HS-27A (cell line): ENCODE data around the gene TMED6.
"Not testable (repeated sequence)": the region's sequence is repeated elsewhere in the genome, so short reads cannot be mapped to it uniquely, and the experiment has no call there.

Source experiments
- DNase-seq: peaks from one replicate; pipeline ENCODE4 v3.0.0-alpha.2; 2012; ENCODE audit warnings: low read depth, missing footprints

Gene TMED6

GRCh38 chr16:69360070-69360469 is 8.5 kb upstream of the TMED6 start:
- not testable (repeated sequence) for DNase-seq

DNA sequence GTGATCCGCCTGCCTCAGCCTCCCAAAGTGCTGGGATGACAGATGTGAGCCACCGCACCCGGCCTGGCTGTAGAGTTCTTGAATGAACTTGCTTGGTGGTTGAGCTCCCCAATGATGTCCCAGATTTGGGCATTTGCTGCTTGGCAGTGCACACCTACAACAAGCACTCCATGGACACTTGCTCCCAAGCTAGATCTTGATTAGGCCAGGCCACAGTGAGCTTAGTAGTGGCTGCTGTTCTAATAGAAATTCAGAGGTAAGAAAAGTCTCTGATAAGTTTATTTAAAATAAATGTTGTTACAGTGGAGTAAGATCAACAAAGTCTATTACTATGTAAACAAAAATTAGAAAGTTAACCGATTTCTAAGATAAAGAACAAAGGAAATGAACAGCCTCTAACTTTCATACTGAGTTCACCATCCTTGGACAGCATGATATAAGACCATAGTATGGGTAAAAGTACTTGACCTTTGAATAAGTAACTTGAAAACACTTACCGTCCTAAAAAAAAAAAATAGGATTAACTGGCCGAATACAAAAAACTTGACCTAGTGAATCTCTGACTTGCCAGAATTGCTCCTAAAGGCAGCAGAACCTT is 951 bp downstream of the TMED6 start:
- DNase-seq = no peak

- DNase-seq = no peak
These were observed 2.0 kb downstream of the TMED6 start for GRCh38 chr16:69349536-69349935.

GRCh38 chr16:69348222-69348621 is 3.4 kb downstream of the TMED6 start:
- DNase-seq = no peak

DNA sequence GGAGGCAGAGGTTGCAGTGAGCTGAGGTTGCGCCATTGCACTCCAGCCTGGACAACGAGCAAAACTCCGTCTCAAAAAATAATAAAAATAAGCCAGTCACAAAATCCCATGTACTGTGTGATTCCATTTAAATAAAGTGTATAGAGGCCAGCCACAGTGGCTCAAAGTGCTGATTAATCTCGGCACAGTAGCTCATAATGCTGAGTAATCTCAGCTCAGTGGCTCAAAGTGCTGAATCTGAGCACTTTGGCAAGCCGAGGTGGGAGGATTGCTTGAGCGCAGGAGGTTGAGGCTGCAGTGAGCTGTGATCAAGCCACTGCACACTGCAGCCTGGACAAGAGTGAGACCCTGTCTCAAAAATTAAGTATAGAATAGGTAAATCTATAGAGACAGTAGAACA is 4.9 kb downstream of the TMED6 start:
- no peak for DNase-seq

GRCh38 chr16:69345923-69346322 is 5.7 kb downstream of the TMED6 start:
- no peak for DNase-seq

GRCh38 chr16:69344171-69344570 is 7.4 kb downstream of the TMED6 start:
- DNase-seq = no peak

- DNase-seq = no peak
These were observed 11.4 kb downstream of the TMED6 start for GRCh38 chr16:69340095-69340644.

GRCh38 chr16:69339289-69340094 is 12.1 kb downstream of the TMED6 start, which contains the start of the genes COG8 and NIP7:
COG8 (minus strand) TSS chr16:69339564; CDS start chr16:69339552, 12 bp downstream.
NIP7 (plus strand) TSS chr16:69339772; CDS start chr16:69339830, 58 bp downstream.
- peak; percentile 96 for DNase-seq

- no peak for DNase-seq
These were observed 12.9 kb downstream of the TMED6 start for GRCh38 chr16:69338557-69339288.

- DNase-seq = no peak
These were observed 16.9 kb downstream of the TMED6 start for GRCh38 chr16:69334696-69335095.

DNA sequence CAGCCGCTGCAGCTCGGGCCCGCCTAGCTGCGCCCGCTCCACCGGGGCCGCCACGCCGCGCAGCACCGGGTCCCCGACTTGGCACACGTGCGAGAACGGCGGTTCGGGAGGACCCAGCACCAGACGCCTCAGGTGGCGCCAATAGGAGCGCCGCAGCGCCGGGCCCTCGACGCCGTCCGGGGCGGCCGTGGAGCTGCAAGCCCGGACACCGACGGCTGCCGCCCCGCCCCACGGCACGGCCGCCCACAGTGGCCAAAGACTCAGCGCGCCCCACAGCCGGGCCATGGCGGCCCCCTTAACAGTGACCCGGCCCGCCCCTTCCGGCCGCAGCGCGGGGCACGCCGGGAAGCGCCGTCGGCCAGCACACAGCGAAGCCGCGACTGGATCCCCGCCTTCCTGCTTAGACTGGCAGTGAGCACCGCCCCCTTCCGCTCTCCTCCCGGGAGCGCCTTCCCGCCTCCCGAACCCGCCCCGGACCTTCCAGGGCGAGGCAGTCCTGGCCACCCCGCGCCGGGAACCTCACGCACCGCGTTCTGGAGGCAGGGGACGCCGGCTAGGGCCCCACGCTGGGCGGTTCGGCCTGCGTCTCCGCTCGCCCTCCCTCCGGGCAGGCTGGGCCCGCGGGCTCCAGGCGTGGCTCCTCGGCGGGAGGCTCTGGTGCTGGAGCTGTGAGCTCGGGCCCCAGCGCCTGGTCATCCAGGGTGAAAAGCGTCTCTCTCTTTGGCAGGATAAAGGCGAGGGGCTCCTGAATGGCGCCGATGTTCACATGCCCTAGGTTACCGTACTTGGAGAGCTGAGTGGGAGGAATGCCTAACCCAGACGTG is 21.1 kb downstream of the TMED6 start, which contains the start of gene PDF:
TSS of gene PDF (minus strand) at position 303 of the 824 bp plus-strand sequence. CDS start at position 285, 18 bp downstream.
- DNase-seq = peak; percentile 77

DNA sequence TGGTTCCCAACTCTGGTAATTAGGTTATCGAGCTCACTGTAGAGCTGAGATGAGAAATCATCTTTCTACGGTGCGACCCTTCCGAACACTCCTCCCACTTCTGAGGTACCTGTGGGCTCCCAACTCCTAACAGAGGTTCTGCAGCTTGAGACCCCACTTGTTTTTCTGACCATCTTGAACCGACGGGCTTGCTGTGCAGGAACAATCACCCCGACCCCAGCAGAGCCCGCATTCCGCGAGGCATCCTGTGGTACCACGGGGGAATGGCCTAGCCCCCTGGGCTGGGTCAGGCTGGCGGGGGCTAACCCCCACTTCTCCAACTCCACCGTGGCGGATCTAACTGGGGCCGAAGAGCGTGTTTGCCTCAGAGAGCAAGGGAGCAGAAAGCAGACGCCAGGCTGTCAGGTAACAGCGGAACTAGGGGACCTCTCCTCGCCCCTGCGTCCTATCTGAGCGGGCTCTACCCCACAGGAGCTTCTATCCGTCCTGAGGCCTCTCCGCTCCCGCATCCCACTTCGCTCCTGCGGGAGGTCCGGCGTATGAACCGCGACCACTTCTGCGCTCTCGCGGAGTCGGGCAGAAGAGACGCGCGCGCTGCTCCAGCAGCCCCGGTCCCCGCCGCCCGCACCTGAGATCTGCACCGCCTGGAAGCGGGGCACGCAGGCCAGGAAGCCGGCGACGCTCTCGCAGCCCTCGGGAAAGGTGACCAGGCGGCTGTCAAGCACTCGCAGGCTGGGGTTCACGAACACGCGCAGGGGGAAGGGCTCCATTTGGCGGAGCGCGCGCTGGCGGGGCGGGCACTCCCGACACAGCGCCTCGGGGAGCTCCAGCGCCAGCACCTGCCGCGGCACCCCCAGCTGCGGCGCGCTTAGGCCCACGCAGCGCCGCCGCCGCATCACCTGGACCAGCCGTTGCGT is 22.0 kb downstream of the TMED6 start:
- DNase-seq = no peak

- no peak for DNase-seq
These were observed 22.7 kb downstream of the TMED6 start for GRCh38 chr16:69328854-69329316.

- no peak for DNase-seq
These were observed 23.8 kb downstream of the TMED6 start for GRCh38 chr16:69327585-69328310.

DNA sequence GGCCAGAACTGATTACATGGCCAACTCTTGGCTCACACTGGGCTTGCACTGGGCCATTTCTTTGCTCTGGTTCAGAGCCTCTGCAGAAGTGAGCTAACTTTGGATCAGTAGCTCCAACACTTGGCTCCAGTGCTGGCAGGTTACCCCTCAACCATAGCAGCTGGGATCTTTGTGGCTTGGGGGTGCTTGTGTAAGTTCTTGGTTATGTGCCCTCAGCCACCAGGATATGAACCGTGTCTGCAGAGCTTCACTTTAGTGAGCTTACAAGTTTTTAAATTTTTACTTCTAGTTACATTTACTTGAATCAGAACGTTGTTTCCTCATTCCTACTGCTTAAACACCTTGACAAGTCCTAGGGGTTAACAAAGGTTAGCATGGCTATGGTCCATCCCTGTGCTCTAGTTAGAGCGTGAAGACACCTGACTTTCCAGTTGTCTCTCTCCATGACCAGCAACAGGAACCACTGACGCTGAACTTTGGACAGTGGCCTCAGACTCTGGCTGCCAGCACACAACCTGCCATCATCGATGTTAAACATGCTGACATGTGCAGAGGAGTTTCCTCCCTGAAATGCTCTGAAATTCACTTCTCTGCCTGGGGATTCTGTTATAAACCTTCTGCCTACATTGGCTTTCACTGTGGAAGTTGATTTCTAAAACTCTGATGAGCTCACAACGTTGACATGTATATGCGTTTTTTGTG is 25.3 kb downstream of the TMED6 start:
- no peak for DNase-seq

DNA sequence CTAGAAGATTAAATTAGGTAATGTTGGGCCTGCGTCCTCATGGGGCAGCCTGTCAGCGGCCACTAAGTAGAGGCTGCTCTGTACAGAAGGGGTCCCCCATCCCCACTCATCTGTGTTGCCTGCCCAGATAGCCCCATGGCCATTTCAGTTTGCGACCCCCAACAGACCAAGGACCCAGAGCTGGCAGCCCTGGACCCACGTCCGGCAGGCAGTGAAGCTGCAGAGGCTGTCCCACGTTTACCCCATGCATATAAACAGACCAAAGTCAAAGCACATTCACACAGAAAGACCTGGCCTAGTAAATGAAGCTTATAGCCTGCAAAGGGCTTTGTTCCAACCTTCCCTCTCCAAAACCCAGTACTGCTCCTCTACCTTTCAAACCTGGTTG is 25.8 kb downstream of the TMED6 start:
- no peak for DNase-seq

DNA sequence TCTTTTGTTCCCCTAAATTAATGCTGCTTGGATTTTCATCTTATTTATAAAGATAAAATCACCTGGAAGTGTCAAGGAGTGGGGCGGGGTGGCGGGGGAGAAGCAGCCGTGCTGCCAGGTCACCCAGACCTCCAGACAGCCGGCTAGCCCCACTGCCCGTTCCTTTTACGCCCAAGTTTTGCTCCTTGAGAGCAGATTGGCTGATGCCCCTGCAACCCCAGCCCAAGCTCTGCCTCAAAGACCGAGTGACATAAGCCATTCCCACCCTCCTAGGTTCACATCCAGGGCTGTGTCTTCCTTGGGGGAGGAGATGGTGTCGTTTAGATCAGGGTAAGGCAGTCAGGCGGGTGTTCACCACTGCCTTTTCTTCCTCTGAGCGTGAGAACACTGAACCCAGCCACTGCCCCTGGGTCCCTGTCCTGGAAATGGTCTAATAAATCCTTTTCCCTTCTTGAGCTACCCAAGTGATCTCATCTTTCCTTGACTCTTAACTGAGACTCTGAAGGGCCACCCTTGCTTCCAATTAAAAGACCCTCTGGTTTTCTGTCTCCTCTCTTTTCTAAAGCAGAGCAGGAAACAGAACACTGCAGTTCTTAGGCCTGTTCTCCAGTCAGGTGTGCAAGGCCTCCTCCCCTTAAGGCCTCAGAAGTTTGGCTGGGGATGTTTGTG is 26.9 kb downstream of the TMED6 start:
- DNase-seq = no peak
